Erythroblast (primary cell): ENCODE results near the gene RGS17.
"Not testable (repeated sequence)": the region's sequence is repeated elsewhere in the genome, so short reads cannot be mapped to it uniquely, and the experiment has no call there.

Experiments used
- DNase-seq, 2 experiments: peaks; one replicate each; lab custom pipeline; 2025; lab: John Stamatoyannopoulos, UW
- GATA1 ChIP-seq: IDR thresholded peaks from 2 replicates; pipeline ENCODE4 v1.6.1; 2011; ENCODE audit warnings: low read depth, mild to moderate bottlenecking, control low read depth, low read length, moderate library complexity
- POLR2A ChIP-seq: IDR thresholded peaks from 2 replicates; pipeline ENCODE4 v1.6.1; 2011; ENCODE audit warnings: mild to moderate bottlenecking, low read length

RGS17 gene

DNA sequence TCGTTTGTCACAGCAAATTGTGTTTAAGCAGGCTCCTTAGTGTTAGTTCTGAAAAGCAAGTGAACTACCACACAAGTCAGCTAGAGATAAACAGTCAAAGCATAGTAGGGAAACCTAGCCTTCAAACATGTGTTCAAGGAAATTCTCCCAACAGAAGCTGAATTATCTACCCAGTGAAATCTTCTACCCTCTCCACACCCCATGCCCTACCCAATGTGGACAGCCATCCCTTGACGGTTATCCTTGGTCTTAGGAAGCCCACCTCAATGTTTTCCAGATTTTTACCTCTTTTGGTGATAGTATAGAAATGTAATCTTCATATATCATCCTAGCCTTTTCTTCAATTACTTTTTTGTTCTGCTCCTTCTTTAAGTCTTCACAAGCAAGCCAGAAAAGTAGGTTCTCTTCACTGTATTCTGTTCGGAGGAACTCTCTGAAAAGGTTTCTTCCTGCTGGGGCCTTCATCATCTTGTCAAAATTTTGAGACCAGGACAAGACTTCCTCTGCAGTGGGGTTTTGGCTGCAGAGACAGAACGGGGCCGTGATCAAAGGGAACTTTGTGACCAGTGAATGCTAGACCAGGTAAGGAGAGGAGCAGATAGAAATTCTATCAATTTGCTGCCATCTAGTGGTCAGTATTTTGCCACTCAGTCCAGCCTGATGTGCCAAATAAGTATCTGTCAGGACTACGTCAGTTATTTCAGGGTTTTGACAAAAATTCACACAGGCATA, 106.9 kb downstream of the RGS17 start:
- DNase-seq: peak; percentile 67 to 77
- TF ChIP-seq GATA1 (no peak), POLR2A (no peak)

DNA sequence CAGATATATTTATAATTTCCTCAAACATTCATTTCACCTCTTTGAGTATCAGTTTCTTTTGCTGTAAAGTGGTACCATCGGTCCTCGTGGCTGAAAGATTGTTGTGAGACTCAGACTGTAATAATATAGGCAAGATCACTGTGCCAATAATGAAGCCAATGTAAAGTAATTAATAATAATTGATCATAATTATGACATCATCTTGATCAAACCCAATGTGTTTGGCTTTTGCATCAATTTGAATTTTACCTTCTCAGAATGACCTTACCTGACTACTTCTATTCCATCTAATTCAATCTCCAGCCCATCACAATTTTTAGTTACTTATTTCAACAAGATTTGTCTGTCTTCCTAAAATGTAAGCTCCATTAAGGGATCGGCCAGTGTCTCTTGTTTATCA, 112.7 kb downstream of the RGS17 start:
- TF ChIP-seq GATA1: no peak
- no peak for TF ChIP-seq POLR2A
- no peak for DNase-seq

DNA sequence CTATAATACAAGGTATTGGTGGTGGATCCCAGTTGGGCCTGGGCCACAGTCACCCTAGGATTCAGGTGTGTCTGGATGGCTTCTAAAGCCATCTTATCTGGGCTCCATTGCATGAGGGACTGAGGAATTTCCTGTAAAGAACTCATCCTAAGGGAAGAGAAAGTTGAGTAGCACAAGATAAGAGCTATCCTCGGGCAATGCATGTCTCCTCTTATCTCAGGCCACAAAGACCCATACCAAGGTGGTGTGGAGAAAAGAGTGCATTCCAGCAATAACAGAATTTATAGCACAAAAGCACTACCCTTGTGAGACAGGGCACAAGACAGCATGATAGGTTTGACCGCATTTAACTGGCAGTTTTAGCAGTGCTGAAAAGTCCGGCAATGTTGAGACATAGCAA, 114.2 kb downstream of the RGS17 start:
- DNase-seq: no peak
- TF ChIP-seq POLR2A (no peak), GATA1 (no peak)

DNA sequence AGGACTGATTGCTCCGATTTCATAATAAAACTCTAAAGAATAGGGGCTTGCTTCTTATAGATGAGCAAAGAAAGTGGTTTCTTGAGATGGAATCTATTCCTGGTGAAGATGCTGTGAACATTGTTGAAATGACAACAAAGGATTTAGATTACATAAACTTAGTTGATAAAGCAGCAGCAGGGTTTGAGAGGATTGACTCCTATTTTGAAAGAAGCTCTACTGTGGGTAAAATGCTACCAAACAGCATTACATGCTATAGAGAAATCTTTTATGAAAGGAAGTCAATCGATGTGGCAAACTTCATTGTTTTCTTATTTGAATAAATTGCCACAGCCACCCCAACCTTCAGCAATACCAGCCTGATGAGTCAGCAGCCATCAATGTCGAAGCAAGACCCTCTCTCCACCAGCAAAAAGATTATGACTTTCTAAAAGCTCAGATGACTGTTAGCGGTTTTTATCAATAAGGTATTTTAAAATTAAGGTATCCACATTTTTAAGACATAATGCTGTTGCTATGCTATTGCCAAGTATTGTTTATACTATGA, 115.9 kb downstream of the RGS17 start:
- no peak for TF ChIP-seq POLR2A
- no peak for TF ChIP-seq GATA1

DNA sequence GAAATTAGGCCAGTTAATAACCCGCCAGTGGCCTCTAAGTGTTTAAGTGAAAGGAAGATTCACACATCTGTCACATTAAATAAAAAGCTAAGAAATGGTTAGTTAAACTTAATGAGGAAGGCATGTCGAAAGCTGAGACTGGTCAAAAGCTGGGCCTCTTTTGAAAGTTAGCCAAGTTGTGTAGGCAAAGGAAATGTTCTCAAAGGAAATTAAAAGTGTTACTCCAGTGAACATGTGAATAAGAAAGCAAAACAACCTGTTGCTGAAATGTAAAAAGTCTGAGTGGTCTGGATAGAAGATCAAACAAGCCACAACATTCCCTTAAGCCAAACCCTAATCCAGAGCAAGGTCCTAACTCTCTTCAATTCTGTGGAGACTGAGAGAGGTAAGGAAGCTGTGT, 117.6 kb downstream of the RGS17 start:
- TF ChIP-seq POLR2A (no peak), GATA1 (no peak)
- DNase-seq: no peak

More for the DNA sequence above, 115.9 kb downstream of the RGS17 start:
- DNase-seq: no peak

DNA sequence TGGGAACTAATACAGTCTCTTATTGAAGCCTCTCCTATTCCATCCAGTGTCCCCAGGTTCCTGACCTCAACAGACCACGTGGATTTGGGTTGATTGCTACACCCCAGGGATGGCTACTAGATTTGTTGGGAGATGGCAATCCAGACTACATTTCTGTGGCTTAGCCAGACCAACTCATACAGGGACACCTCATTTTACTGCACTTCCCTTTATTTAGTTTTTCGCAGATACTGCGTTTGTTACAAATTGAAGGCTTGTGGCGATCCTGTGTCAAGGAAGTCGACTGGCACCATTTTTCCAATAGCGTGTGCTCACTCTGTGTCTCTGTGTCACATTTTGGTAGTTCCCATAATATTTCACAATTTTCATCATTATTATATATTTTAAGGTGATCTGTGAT, 118.2 kb downstream of the RGS17 start:
- no peak for DNase-seq
- TF ChIP-seq POLR2A: no peak
- no peak for TF ChIP-seq GATA1

DNA sequence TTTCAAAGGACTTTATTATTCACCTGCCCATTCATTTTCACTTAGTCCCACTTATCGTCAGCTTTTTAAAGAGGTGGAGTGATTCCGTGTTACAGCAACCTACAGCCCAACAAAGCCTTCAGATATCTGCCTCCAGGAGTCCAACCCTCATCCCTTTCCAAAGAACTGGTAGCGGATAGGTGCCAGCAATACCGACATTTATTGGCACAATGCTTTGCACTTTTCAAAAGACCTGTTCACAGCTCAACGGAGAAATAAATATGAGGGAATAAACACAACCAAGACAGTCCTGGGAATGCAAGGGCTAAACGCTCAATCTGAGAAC, 127.8 kb downstream of the RGS17 start:
- TF ChIP-seq GATA1 (no peak), POLR2A (no peak)
- DNase-seq: no peak

DNA sequence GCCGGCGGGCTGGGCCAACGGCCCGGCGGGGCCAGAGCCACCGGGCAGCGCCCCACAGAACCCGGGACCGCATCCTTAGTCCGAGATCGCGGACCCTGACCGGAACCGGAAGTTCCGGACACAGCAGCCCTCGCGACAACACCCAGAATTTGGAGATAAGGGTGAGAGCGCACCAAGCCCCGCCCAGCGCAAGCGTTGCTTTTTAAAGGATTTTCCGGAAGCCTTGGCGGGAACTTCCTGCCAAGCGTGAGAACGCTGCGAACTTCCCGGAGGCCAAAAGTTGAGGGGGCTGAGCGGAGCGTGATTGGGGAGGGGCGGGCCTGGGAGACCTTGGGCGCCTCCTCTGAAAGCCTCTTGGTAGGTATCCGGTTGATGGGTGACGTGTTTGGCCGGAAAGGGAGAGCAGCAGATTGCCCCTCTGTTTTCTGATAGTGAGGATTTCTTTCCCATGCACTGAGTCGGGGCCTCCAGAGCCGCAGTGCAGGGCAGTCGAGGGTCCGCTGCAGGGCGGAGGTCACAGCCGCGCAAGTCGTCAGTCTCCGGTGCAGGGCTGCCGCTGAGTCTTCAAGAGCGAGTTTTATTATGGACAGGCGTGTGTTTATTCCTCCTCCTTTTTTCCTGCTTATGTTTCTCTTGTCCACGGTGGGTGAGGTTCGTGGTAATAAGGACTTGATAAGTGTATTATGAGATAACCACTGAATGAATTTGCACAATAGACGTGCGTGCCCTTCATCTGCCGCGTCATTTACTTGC, 128.3 kb downstream of the RGS17 start, which contains the start of gene MTRF1L:
Gene MTRF1L (minus strand): TSS at position 97 of the 753 bp plus-strand sequence. CDS start 24 bp downstream, at position 73.
- TF ChIP-seq GATA1: no peak
- peak; percentile 84 for TF ChIP-seq POLR2A
- peak; percentile 93 to 94 for DNase-seq

DNA sequence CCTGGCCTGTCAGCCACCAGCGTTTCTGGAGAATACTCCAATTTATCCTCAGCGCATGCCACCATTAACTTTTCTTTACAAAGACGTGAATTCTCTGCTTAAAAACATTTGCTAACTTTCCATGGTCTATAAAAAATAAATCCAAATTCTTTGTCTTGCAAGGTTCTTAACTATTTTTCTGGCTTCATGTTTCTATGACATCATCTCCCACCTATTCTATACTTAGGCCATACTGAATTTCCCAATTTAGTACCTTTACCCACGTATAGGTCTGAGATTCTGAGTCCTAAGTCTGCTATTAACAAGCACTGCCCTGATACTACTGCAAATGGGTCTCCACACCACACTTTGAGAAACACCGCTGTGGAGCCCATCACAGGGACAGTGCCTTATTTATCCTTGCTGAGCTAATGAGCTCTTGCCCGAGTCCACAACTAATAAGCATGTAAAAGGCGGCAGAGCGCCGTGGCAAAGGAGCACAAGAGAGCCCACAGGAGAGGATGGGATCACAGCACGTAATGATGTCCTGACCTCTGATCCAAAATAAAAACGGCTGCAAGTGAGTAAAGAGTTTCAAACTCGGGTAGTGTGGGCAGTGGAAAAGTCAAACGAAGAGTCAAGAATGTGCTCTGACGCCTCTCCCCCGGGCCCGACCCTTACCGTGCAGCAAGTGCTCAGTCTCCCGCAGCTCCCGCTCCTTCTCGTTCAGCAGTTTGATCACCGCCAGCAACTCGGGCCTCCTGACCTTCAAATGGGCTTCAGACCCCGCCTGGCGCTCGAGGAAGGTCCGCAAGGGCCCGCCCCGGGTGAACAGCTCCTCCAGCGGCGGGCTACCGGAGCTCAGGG, 129.1 kb downstream of the RGS17 start:
- peak; percentile 72 to 79 for DNase-seq

DNA sequence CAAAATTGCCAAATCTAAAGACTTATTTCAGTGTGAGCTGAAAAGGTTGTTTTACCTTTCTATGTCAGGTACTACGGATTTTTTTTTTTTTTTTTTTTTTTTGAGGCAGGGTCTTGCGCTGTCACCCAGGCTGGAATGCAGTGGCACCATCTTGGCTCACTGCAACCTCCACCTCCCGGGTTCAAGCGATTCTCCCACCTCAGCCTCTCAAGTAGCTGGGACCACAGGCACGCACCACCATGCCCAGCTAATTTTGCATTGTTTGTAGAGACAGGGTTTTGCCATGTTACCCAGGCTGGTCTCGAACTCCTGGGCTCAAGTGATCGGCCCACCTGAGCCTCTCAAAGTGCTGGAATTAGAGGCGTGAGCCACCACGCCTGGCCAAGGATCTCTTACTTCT, 130.3 kb downstream of the RGS17 start:
- not testable (repeated sequence) for DNase-seq

More for the DNA sequence above, 129.1 kb downstream of the RGS17 start:
- no peak for TF ChIP-seq GATA1
- no peak for TF ChIP-seq POLR2A

DNA sequence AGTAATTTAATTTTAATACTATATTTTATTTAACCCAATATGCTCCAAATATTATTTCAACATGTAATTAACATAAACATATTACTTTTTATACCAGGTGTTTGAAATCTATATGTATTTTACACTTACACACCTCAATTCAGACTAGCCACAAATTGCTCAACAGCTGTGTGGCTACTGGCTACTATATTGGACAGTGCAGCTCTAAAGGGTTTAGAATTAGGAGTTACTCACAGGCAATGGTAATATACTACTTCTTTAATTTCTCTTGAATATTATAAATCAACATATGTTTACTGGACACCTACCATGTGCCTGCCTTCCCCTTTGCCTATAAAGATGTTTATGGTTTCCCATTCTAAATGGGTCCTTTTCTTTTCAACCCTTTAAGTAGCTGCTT, 130.8 kb downstream of the RGS17 start:
- DNase-seq: no peak
- no peak for TF ChIP-seq GATA1
- TF ChIP-seq POLR2A: no peak

DNA sequence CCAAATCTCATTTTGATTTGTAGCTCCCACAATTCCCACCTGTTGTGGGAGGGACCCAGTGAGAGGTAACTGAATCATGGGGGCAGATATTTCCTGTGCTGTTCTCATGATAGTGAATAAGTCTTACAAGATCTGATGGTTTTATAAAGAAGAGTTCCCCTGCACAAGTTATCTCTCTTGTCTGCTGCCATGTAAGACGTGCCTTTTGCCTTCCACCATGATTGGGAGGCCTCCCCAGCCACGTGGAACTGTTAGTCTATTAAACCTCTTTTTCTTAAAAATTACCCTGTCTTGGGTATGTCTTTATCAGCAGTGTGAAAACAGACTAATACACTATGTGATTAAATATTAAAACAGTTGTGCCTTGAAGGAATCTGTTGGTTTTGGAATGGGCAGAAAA, 131.5 kb downstream of the RGS17 start:
- DNase-seq: peak; percentile 36 to 51

DNA sequence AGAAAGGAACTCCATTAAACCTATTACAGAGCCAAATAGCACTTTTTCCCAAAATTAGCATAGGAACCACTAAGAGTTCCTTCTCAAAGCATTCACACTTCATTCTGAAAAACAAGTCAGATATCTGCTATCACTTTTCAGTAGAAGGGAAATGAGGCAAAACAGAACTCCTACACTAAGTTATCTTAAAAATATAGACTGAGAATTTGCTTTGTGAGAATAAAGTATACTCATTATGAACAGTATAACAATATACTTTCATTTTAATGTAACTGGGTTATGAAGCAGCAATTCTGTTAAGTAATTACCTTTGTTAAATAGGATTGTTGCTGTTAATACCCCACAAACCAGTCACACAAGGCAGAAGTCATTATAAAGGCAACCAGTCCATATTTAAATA, 137.2 kb downstream of the RGS17 start:
- no peak for DNase-seq
- no peak for TF ChIP-seq GATA1
- no peak for TF ChIP-seq POLR2A

DNA sequence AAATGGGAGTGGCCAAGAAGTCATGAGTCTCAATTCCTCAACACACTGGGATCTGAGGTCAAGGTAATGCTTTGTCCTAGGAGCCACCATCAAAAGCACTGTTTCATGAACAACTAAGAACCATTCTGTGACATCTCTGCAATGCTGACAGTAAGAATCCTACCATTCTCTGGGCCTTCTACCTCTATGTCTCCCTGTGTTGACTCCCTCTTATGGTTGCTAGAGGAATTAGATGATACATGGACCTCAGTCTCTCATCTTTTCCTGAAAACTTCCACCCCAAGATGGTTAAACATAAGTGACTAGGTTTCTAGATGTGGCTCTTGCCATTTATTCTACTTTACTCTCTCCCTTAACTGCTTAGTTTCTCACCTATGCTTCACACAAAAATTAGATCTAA, 137.7 kb downstream of the RGS17 start:
- TF ChIP-seq POLR2A (no peak), GATA1 (no peak)
- peak in 1 of 2 experiments; percentile 18 for DNase-seq
